Activated naive CD4-positive, alpha-beta T cell treated with anti-CD3 and anti-CD28 coated beads for 36 hours (primary cell): ENCODE results near the gene CEP112. TPM values are rescaled to one million over a fixed set of nuclear protein-coding genes. Genes with fewer than 3 reads are reported as not detected.
"Not testable (repeated sequence)": the region's sequence is repeated elsewhere in the genome, so short reads cannot be mapped to it uniquely, and the experiment has no call there.

Source experiments
- CTCF ChIA-PET: fragments of 350-600 bp; sonication (Branson Sonifier 250); formaldehyde crosslinking; loops from one replicate; lab custom pipeline; 2021; ENCODE audit warnings: antibody characterized with exemption; lab: Charles Lee
- DNase-seq: peaks from one replicate; pipeline ENCODE4 v3.0.0-alpha.2; 2020
- H3K27ac Mint-ChIP-seq: one replicate; pipeline ENCODE4 v1.8.0; 2021; ENCODE audit warnings: mild to moderate bottlenecking, mixed read lengths
- H3K27me3 Mint-ChIP-seq: one replicate; pipeline ENCODE4 v1.8.0; 2021; ENCODE audit warnings: low read depth, mixed read lengths
- H3K36me3 Mint-ChIP-seq: one replicate; pipeline ENCODE4 v1.8.0; 2021; ENCODE audit warnings: low read depth, mixed read lengths
- H3K4me1 Mint-ChIP-seq: one replicate; pipeline ENCODE4 v1.8.0; 2021; ENCODE audit warnings: low read depth, mixed read lengths
- H3K4me3 Mint-ChIP-seq: one replicate; pipeline ENCODE4 v1.8.0; 2021; ENCODE audit warnings: mild to moderate bottlenecking, moderate library complexity, mixed read lengths
- H3K9me3 Mint-ChIP-seq: one replicate; pipeline ENCODE4 v1.8.0; 2021; ENCODE audit warnings: mixed read lengths
- intact Hi-C: fragments of 100-400 bp; cut with micrococcal nuclease; formaldehyde crosslinking; loops from one replicate; pipeline ENCODE4 v1.15.1; 2023
- total RNA-seq, 2 experiments: library from RNA; stranded (reverse); gene quantifications; one replicate each; pipeline ENCODE4 v1.2.3, GENCODE V29; 2021

CEP112 gene
- total RNA-seq, 2 experiments from 2014 or later = 0.49 to 0.95 TPM

GRCh38 chr17:66171692-66172091 lies 20.2 kb downstream of the CEP112 start:
- intact Hi-C loops = no loop called here
- no peak for DNase-seq
- no peaks in the 10 kb centered on the region for H3K4me1 Mint-ChIP-seq
- no peaks in the 10 kb centered on the region for H3K36me3 Mint-ChIP-seq
- no peaks in the 10 kb centered on the region for H3K27me3 Mint-ChIP-seq
- no peaks in the 10 kb centered on the region for H3K9me3 Mint-ChIP-seq
- no peak overlapping the region for H3K27ac Mint-ChIP-seq
- CTCF ChIA-PET = no interaction called here
- H3K4me3 Mint-ChIP-seq = no peak overlapping the region

DNA sequence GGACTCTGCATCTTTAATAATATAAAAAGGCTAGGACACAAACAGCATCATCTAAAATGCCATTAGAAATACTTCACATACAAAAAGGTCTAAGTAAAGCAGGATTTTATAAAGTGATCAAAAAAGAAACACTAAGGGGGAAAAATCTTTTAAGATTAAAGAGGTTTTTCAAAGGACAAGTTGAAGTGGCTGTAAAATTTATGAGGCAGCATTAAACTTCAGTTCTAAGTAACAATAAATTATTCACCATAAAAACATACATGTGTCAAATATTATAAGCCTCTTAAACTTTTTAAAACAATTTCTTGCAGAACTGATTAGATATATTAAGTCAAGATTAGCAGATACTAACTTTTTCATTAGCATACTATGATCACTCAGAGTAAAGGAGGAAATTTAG lies 20.8 kb downstream of the CEP112 start:
- no peaks in the 10 kb centered on the region for H3K36me3 Mint-ChIP-seq
- intact Hi-C loops = no loop called here
- no peaks in the 10 kb centered on the region for H3K9me3 Mint-ChIP-seq
- H3K27me3 Mint-ChIP-seq = no peaks in the 10 kb centered on the region
- no peak overlapping the region for H3K27ac Mint-ChIP-seq
- no peak overlapping the region for H3K4me3 Mint-ChIP-seq
- no peaks in the 10 kb centered on the region for H3K4me1 Mint-ChIP-seq
- no peak for DNase-seq
- CTCF ChIA-PET = interaction anchor here (0.7 to 1.0 kb wide), 3 partner anchors 14 to 972 kb away, joined by 3 to 4 read pairs (median 4); no protein-coding TSS in a partner anchor

DNA sequence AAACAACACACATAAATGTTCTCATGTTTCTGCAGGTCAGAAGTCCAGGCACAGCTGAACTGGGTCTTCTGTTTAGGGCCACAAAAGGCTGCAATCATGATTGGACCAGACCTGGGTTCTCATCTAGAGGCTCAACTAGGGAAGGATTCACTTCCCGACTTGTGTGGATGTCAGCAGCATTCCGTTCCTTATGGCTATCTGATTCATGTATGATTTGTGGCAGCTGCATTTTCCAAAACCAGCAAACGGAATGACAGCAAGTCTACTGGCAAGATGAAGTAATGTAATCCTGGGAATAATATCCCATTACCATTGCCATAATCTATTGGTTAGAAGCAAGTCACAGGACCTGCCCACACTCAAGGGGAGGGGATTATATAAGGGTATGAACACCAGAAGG lies 22.1 kb downstream of the CEP112 start:
- no peaks in the 10 kb centered on the region for H3K36me3 Mint-ChIP-seq
- H3K27ac Mint-ChIP-seq = no peak overlapping the region
- no peaks in the 10 kb centered on the region for H3K9me3 Mint-ChIP-seq
- intact Hi-C loops = no loop called here
- no peaks in the 10 kb centered on the region for H3K27me3 Mint-ChIP-seq
- no peak for DNase-seq
- H3K4me3 Mint-ChIP-seq = no peak overlapping the region
- CTCF ChIA-PET = interaction anchor here (0.6 kb wide), 1 partner anchor 525 kb away, joined by 5 read pairs; no protein-coding TSS in a partner anchor
- no peaks in the 10 kb centered on the region for H3K4me1 Mint-ChIP-seq

DNA sequence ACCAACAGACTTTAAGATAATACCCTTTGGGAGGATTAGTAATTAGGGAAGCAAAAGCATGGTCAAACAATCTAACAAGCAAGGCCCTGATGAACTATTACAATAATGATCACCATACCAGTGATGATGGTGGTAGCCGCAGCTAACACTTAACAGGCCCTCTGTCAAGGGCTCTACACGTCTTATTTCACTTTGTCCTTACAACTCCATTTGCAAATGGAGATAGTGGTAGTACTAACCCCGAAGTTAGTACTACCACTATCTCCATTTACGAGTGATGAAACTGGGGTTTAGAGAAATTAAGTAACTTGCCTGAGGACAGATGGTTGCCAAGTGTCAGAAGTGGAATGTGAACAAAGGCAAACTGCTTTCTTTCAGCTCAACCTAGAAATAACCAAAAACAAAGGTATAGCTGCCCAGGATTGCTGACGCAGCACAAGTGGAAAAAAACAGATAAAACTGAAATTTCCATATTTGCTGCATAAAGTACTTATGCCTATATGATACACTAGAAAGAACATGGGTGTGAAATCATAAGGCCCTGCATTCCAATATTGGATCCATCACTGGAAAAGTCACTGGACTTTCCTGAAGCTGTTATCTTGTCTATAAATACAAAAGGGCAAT lies 24.6 kb downstream of the CEP112 start:
- no peaks in the 10 kb centered on the region for H3K4me1 Mint-ChIP-seq
- no peak overlapping the region for H3K27ac Mint-ChIP-seq
- no peak overlapping the region for H3K4me3 Mint-ChIP-seq

GRCh38 chr17:66165537-66166123 lies 26.3 kb downstream of the CEP112 start:
- Mint-ChIP-seq H3K4me1 (peaks cover 4% of the 10 kb centered on the region), H3K4me3 (no peak overlapping the region), H3K27me3 (no peaks in the 10 kb centered on the region), H3K27ac (no peak overlapping the region), H3K9me3 (no peaks in the 10 kb centered on the region), H3K36me3 (no peaks in the 10 kb centered on the region)
- CTCF ChIA-PET = interaction anchor here (0.6 to 3.8 kb wide), 9 partner anchors 42 to 1473 kb away, joined by 3 to 17 read pairs (median 3); no protein-coding TSS in a partner anchor
- no peak for DNase-seq
- intact Hi-C loops = loop anchor here (1.0 to 2.0 kb wide), 3 partner anchors 709 to 934 kb away; no protein-coding TSS in a partner anchor

More for the DNA sequence above, 24.6 kb downstream of the CEP112 start:
- H3K9me3 Mint-ChIP-seq = no peaks in the 10 kb centered on the region
- H3K36me3 Mint-ChIP-seq = no peaks in the 10 kb centered on the region
- intact Hi-C loops = no loop called here
- H3K27me3 Mint-ChIP-seq = no peaks in the 10 kb centered on the region
- CTCF ChIA-PET = interaction anchor here (0.6 kb wide), 1 partner anchor 1177 kb away, joined by 3 read pairs; no protein-coding TSS in a partner anchor
- no peak for DNase-seq

- H3K27ac Mint-ChIP-seq, H3K27me3 Mint-ChIP-seq, intact Hi-C loops, DNase-seq, CTCF ChIA-PET, H3K9me3 Mint-ChIP-seq, H3K4me3 Mint-ChIP-seq, H3K36me3 Mint-ChIP-seq, H3K4me1 Mint-ChIP-seq: not testable (repeated sequence)
These were observed 36.9 kb downstream of the CEP112 start for GRCh38 chr17:66155055-66155454.

- DNase-seq = no peak
- no peak overlapping the region for H3K4me3 Mint-ChIP-seq
- H3K9me3 Mint-ChIP-seq = no peaks in the 10 kb centered on the region
- intact Hi-C loops = no loop called here
- CTCF ChIA-PET = no interaction called here
- no peak overlapping the region for H3K27ac Mint-ChIP-seq
- H3K4me1 Mint-ChIP-seq = peaks cover 8% of the 10 kb centered on the region
- H3K36me3 Mint-ChIP-seq = no peaks in the 10 kb centered on the region
- H3K27me3 Mint-ChIP-seq = no peaks in the 10 kb centered on the region
These were observed 39.2 kb downstream of the CEP112 start for GRCh38 chr17:66152756-66153155.

DNA sequence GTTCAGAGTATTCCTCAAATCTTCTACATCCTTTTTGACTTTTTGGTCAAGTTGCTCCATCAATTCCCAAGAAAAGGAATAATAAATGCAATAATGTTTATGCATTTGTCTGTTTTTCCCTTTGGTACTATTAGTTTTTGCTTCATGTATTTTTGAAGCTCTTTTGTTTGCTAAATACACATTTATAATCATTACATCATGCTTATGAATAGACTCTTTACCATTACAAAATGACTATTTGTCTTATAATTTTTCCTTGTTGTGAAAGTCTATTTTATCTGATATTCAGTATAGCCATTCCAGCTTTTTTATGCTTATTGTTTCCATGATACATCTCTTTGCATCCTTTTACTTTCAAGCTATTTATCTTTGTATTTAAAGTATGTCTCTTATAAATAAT lies 41.2 kb downstream of the CEP112 start:
- no peaks in the 10 kb centered on the region for H3K27me3 Mint-ChIP-seq
- DNase-seq = no peak
- intact Hi-C loops = no loop called here
- H3K27ac Mint-ChIP-seq = no peak overlapping the region
- H3K4me3 Mint-ChIP-seq = no peak overlapping the region
- no peaks in the 10 kb centered on the region for H3K36me3 Mint-ChIP-seq
- H3K4me1 Mint-ChIP-seq = peaks cover 8% of the 10 kb centered on the region
- CTCF ChIA-PET = interaction anchor here (0.6 to 0.7 kb wide), 4 partner anchors 51 to 1436 kb away, joined by 3 to 5 read pairs (median 3); no protein-coding TSS in a partner anchor
- H3K9me3 Mint-ChIP-seq = no peaks in the 10 kb centered on the region

GRCh38 chr17:66149562-66149961 lies 42.4 kb downstream of the CEP112 start:
- DNase-seq = no peak
- intact Hi-C loops = no loop called here
- Mint-ChIP-seq H3K4me1 (peaks cover 8% of the 10 kb centered on the region), H3K36me3 (no peaks in the 10 kb centered on the region), H3K9me3 (no peaks in the 10 kb centered on the region), H3K27ac (no peak overlapping the region), H3K27me3 (no peaks in the 10 kb centered on the region), H3K4me3 (no peak overlapping the region)
- CTCF ChIA-PET = no interaction called here

- Mint-ChIP-seq H3K27me3 (no peaks in the 10 kb centered on the region), H3K4me3 (no peak overlapping the region), H3K36me3 (no peaks in the 10 kb centered on the region), H3K27ac (no peak overlapping the region), H3K9me3 (no peaks in the 10 kb centered on the region), H3K4me1 (peaks cover 8% of the 10 kb centered on the region)
- DNase-seq = no peak
- CTCF ChIA-PET = interaction anchor here (0.6 kb wide), 1 partner anchor 1126 kb away, joined by 3 read pairs; no protein-coding TSS in a partner anchor
- intact Hi-C loops = no loop called here
These were observed 45.5 kb downstream of the CEP112 start for GRCh38 chr17:66146394-66146793.

DNA sequence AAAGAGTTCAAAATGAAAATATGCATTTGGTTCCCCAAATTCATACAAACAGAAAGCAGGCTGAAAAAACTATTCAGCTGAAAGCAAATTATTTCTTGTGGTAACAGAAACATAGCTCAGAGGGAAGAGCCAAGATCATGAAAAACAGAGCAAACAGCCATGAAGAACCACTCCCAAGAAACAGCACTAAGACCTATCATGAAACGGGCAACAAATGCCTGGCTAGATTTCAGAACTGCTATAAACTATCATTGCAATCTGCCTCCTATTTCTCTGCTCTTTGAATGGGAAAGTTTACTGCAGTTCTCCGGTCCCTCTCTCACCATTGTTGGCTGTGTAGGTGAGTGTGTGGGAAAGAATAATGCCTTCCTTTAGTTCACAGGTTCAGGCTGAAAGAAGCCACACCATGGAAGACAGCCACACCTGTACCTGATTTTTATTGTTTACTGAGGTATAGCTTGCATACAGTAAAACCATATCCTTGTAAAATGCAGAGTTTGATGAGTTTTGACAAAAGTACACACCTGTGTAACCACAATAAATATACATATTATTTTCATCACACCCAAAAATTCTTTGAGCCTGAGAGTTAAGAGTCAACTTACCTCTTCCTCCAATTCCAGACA lies 48.2 kb downstream of the CEP112 start:
- H3K27me3 Mint-ChIP-seq = no peaks in the 10 kb centered on the region
- CTCF ChIA-PET = interaction anchor here (0.6 to 1.2 kb wide), 2 partner anchors 110 to 849 kb away, joined by 3 to 4 read pairs; no protein-coding TSS in a partner anchor
- intact Hi-C loops = no loop called here
- no peak overlapping the region for H3K27ac Mint-ChIP-seq
- no peak for DNase-seq
- H3K4me3 Mint-ChIP-seq = no peak overlapping the region
- no peaks in the 10 kb centered on the region for H3K4me1 Mint-ChIP-seq
- no peaks in the 10 kb centered on the region for H3K36me3 Mint-ChIP-seq
- H3K9me3 Mint-ChIP-seq = no peaks in the 10 kb centered on the region

DNA sequence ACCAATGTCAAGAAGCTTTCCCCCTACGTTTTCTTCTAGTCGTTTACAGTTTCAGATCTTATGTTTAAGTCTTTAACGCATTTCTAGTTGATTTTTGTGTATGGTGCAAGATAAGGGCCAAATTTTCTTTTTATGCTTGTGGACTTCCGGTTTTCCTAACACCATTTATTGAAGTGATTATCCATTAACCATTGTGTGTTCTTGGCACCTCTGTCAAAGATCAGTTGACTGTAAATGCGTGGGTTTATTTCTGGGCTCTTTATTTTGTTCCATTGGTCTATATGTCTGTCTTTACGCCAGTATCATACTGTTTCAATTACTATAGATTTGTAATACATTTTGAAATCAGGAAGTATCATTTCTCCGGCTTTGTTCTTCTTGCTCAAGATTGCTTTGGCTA lies 49.5 kb downstream of the CEP112 start:
- DNase-seq = no peak
- no peaks in the 10 kb centered on the region for H3K36me3 Mint-ChIP-seq
- H3K27ac Mint-ChIP-seq = no peak overlapping the region
- H3K9me3 Mint-ChIP-seq = peaks cover 1% of the 10 kb centered on the region
- CTCF ChIA-PET = no interaction called here
- no peaks in the 10 kb centered on the region for H3K27me3 Mint-ChIP-seq
- intact Hi-C loops = no loop called here
- no peaks in the 10 kb centered on the region for H3K4me1 Mint-ChIP-seq
- no peak overlapping the region for H3K4me3 Mint-ChIP-seq
